G401 (cell line): ENCODE data around the gene GPR139. TPM values are rescaled to one million over a fixed set of nuclear protein-coding genes. Genes with fewer than 3 reads are reported as not detected.
A peak's percentile ranks its signal among the peaks of the same experiment; 100 is the strongest.

Experiments
- DNase-seq: peaks from one replicate; pipeline ENCODE4 v3.0.0-alpha.2; 2015; ENCODE audit warnings: low spot score
- in situ Hi-C: cut with HindIII; loops from 2 replicates; pipeline ENCODE4 v1.10.0; 2016; ENCODE audit warnings: low sequenced_read_pairs, mixed read lengths
- total RNA-seq: library from RNA; depleted of rRNA; stranded (reverse); fragments of >200 nt; shearing (Covaris generic); gene quantifications from 2 replicates; pipeline ENCODE4 v1.2.3, GENCODE V29; 2014; rRNA removed

Gene GPR139
- total RNA-seq = not detected in 2 replicates

DNA sequence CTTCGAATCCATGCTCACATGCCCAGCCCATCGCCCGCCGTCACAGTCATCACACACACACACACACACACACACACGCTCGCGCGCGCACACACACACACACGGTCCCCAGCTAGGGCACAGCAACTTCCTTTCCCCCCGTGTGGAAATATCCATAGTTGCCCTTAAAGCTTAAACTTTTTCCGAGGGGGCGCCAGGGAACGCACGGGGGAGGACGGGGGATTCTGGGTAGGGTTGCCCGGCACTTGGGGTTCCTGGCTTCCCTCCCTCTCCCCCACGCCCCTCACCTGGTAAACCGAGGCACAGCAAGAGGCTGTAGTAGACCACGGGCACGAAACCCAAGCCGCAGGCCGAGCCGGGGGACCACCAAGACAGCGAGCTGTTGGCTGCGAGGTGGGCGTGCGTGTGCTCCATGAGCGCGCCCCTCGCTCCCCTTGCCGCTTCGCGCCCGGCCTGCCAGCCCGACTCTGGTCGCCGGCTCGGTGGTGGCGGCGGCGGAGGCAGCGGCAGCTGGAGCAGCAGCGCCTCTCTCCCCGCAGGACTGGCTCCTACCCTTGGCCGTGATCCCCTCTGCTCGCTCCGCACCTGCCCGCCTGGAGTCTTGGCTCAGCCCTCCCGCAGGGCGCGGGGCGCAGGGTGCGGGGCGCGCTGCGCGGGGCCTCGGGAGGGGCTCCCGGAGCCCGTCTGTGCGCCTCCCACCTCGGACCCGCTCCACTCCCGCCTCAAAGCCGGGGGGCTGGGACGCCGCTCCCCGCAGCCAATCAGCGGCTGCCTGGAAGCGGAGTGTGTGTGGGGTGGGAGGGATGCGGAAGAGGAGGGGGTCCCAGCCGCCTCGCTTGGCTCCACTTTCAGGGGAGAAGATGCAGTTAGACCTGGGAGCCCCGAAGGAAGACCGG is at the start of gene GPR139:
TSS of gene GPR139 (minus strand) at position 688 of the 896 bp plus-strand sequence. CDS start at position 414, 274 bp downstream.
- no peak for DNase-seq

DNA sequence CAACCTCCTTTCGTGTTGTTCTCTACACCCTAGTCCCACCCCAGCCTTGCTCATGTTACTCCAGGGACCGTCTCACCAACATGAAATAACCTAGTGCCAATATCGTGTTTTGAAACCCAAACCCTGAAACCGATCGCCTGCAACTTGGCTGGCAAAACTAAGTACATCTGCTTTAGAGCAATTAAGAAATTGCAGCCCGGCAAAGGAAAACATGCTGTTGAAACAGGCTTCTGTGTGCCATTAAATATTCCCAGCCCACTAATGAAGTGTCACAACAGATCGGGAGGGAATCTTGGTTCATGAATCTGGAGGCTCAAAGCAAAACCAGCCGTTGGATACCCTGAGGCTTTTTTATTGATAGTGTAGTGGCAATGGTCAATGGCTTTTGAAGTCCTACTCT is 48.3 kb upstream of the GPR139 start:
- DNase-seq = no peak
- in situ Hi-C loops = no loop called here

More for the DNA sequence above, at the start of gene GPR139:
- in situ Hi-C loops = no loop called here

DNA sequence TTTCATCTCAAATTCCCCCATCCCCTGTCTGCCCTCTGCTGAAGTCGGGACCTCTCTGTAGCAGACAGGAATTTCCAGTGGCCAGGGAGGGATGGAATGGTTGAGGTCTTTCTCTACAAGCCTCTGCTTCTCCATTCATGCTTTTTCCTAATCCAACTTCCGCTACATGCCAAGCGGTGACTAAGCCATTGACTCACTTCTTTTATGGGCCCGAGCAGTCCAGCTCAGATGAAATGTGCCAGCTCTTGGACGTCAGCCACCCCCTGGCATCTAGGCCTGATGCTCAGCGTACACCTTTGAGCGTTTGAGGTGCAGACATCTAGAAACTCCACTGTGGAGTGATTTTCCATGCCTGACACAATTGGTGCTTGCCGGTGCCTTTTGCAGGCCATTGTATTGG is 40.7 kb upstream of the GPR139 start:
- DNase-seq = peak; percentile 28
- in situ Hi-C loops = no loop called here

GRCh38 chr16:20111143-20111542 is 37.5 kb upstream of the GPR139 start:
- DNase-seq = no peak
- in situ Hi-C loops = no loop called here

DNA sequence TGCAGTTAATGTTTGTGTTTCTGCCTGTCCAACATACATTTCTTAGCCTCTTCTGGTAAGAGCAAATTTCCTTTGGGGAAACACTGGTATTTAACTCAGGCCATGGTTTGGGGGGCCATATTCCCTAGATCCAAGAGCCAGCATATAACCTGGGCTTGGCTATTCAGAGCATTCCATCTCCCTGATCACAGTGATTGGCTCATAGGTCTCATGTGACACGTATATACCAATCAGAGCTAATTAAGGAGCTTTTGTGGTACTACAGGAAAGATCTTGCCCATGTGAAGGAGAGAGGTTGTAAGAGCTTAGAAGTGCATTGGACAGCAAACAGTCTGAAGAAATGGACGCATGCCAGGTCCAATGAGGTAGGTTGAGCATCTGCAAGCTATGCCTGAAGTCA is 33.4 kb upstream of the GPR139 start:
- in situ Hi-C loops = no loop called here
- no peak for DNase-seq

GRCh38 chr16:20104563-20105183 is 31.0 kb upstream of the GPR139 start:
- in situ Hi-C loops = no loop called here
- DNase-seq = no peak

DNA sequence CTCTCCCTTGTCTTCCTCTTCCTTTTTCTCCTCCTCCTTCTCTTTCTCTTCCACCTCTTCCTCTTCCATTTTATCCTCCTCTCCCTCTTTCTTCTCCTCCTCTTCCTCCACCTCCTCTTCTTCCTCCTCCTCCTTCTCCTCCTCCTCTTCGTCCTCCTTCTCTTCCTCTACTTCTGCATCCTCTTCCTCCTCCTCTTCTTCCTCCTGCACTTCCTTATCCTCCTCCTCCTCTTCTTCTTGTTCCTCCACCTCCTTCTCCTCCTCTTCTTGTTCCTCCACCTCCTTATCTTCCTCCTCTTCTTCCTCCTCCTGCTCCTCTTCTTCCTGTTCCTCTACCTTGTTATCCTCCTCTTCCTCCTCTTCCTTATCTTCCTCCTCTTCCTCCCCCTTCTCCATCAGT is 28.8 kb upstream of the GPR139 start:
- DNase-seq = no peak
- in situ Hi-C loops = no loop called here

DNA sequence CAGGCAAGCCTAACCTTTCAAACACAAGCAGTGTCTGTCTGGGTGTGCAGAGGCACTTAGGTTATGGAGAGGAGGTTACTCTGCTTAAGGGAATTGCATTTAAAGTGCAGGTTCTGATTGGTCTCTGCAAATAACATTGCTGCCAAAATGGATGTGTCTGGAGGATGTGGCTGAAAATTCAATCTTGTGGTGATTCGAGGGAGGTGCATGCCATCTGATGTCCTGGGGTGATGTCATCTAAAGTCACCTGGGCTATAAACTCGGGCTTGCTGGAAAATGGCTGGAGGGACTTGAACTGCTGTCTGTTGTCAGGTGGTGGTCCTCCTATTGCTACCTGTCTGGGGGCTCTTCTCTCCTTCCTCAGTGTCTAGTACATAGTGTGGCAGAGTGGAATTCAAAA is 28.3 kb upstream of the GPR139 start:
- in situ Hi-C loops = no loop called here

DNA sequence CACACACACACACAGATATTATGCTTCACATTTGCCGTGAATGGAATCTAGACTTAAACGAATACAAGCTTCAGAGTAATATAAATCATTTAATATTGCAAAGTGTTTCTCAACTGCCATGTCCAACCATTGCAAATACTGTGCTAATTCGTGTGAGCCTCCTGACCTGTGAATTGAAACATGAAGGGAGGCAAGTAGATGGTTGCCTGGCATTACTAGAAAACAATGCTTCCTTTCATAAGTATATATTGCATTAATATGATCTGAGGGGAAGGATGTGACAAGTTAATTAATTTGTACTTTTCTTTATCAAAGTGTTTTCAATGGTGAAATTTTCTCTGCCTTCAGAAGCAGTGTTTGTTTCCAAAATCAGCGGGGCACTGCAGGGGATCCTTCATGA is 25.7 kb upstream of the GPR139 start:
- in situ Hi-C loops = no loop called here

More for the DNA sequence above, 28.3 kb upstream of the GPR139 start:
- DNase-seq = no peak

DNA sequence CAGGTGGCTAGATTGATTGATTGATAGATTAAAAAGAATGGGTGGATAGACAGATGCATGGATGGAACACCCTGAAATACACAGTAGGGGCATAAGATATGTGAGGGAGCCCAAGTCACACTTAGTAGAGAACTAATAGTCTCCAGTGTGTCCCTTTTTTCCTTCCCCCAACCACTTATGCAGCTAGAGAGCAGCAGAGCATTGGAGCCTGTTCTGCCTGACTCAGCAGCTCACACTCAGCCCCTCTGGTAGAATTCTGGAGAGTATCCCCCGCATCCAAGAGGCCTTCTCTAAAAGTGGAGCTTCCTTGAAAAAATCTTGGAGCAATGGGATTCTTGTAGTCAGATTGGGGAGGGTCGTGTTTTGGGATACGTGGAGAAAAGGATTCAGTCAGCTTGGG is 20.5 kb upstream of the GPR139 start:
- in situ Hi-C loops = no loop called here

More for the DNA sequence above, 25.7 kb upstream of the GPR139 start:
- no peak for DNase-seq

GRCh38 chr16:20089246-20089965 is 15.7 kb upstream of the GPR139 start:
- in situ Hi-C loops = no loop called here

More for the DNA sequence above, 20.5 kb upstream of the GPR139 start:
- no peak for DNase-seq

DNA sequence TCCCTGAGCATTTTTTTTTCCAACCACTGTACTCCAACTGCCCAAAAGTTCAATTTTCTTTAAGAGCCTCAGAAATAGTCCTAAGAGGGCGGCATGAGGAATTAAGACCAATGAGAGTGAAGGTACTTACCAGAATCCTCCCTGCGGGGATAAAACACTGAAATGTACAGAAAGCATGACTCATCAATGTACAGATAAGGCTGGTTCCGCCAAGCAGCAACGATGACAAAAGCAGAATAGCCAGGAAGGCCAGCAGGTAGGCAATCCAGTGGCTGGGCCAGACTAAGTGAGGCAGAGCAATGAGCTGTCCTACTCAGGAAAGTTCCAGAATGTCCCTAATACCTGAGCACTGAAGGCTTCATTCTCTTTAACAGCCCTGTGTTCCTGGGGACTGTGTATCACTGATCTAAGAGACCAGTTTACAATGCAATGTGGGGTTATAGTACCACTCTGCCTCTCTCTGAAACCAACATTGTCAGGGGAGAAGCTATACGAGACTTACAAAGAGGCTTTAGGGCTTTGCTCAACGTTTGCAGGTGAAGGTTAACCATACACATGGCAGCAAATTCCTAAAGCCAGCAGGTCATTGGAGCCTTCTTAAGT is 11.0 kb upstream of the GPR139 start:
- no peak for DNase-seq
- in situ Hi-C loops = no loop called here

More at GRCh38 chr16:20089246-20089965, 15.7 kb upstream of the GPR139 start:
- no peak for DNase-seq

GRCh38 chr16:20079106-20079505 is 5.4 kb upstream of the GPR139 start:
- in situ Hi-C loops = no loop called here

GRCh38 chr16:20075243-20075642 is 1.6 kb upstream of the GPR139 start:
- no peak for DNase-seq
- in situ Hi-C loops = no loop called here

More at GRCh38 chr16:20079106-20079505, 5.4 kb upstream of the GPR139 start:
- DNase-seq = no peak

- DNase-seq = no peak
- in situ Hi-C loops = no loop called here
These were observed 655 bp upstream of the GPR139 start for GRCh38 chr16:20074099-20074991.

DNA sequence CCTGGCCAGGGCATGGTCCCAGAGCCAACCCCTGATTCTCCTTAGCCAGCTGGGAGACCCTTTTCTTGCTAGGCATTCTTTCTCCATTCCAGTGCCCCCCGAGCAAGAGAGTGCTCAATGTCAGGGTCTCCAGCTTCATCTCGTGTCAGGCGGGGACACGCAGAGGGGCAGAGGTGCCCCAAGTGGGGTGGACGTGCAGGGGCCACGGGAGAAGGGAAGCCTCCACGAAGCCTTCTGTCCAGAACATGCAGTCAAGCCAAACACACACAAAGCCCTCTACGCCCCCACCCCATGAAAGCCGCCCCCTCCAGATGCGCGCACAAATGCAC is 852 bp downstream of the GPR139 start:
- no peak for DNase-seq

GRCh38 chr16:20072146-20072873 is 1.4 kb downstream of the GPR139 start:
- in situ Hi-C loops = no loop called here

More for the DNA sequence above, 852 bp downstream of the GPR139 start:
- in situ Hi-C loops = no loop called here

DNA sequence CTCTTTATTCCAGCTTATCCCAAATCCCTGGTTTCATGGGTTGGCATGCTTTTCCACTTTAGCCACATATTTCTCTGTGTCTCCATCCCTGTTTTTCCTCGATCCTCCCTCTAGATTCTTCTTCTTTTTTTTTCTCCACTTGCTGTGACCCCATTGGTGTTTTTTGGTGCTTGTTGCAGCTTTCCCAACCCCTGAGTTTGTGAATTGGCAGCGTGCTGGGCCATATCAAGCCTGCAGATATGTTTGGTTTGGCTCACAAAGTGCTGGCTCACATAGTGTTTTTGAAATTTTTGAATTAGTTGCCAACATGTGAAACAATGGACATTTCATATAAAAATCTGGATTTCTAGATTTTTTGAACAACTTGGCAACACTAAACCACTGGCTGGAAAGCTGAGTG is 8.8 kb downstream of the GPR139 start:
- no peak for DNase-seq
- in situ Hi-C loops = no loop called here

More at GRCh38 chr16:20072146-20072873, 1.4 kb downstream of the GPR139 start:
- no peak for DNase-seq
